ENCODE measurements around the gene RIBC2.

Gene RIBC2

DNA sequence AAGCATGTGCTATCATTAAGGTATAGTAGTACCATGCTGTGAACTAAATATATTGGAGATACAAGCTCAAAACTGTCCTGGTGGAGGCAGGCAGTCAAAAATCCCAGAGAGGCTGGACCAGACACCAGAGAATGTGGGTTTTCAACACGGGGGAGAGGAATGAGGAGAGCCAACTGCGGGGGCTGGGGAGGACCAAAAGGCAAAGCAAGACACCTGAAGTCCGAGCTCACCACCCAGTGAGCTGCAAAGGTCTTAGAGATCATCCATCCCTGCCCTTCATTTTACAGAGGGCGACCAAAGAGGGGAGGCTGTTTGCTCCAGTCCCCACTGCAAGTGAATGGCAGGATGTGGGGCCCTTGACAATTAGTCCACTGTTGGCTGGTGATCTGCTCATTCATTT, 10.0 kb downstream of the RIBC2 start:
- Histone ChIP-seq H3K4me3 (ENCODE audit: low read depth, low read length) (no peak overlapping the region), H3K79me2 (no peaks in the 10 kb centered on the region), H3K27me3 (ENCODE audit: control insufficient read depth, insufficient read depth, low read length) (no peaks in the 10 kb centered on the region), H3K4me1 (no peaks in the 10 kb centered on the region), H3K27ac (no peak overlapping the region), H3K9ac (no peak overlapping the region), H2AFZ (no peak overlapping the region), H3K9me3 (ENCODE audit: control insufficient read depth, low read length) (no peaks in the 10 kb centered on the region), H3K4me2 (ENCODE audit: low read length) (no peak overlapping the region), H3K36me3 (ENCODE audit: control insufficient read depth, insufficient read depth, low read length) (no peaks in the 10 kb centered on the region)
- TF ChIP-seq, protein P1, sequence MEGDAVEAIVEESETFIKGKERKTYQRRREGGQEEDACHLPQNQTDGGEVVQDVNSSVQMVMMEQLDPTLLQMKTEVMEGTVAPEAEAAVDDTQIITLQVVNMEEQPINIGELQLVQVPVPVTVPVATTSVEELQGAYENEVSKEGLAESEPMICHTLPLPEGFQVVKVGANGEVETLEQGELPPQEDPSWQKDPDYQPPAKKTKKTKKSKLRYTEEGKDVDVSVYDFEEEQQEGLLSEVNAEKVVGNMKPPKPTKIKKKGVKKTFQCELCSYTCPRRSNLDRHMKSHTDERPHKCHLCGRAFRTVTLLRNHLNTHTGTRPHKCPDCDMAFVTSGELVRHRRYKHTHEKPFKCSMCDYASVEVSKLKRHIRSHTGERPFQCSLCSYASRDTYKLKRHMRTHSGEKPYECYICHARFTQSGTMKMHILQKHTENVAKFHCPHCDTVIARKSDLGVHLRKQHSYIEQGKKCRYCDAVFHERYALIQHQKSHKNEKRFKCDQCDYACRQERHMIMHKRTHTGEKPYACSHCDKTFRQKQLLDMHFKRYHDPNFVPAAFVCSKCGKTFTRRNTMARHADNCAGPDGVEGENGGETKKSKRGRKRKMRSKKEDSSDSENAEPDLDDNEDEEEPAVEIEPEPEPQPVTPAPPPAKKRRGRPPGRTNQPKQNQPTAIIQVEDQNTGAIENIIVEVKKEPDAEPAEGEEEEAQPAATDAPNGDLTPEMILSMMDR (IDR thresholded peaks at IDR 0.05): no peak

DNA sequence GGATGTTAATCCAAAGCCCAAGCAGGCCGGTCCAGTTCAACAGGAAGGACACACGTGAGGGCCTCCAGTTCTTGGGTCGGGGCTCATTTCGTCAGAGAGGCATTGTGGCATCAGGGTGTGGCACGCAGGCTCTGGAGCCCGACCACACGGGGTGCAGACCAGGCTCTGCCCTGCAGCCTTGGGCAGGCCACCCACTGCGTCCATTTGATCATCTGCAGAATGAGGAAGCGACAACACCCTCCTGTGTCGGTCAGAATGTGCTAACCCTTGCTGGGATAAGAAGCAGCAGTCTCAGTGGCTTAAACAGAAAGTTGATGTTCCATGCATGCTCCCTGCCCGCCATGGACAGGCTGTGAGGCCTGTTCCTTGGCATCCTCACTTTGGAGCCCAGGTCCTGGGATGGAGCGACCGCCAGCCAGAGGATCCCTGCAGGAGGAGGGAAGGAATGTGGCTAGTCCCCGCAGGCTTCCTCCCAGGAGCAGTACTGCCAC, 10.8 kb downstream of the RIBC2 start:
- TF ChIP-seq, protein P1 (IDR thresholded peaks at IDR 0.05): no peak
- Histone ChIP-seq H3K4me2 (ENCODE audit: low read length) (no peak overlapping the region), H2AFZ (no peak overlapping the region), H3K27ac (no peak overlapping the region), H3K27me3 (ENCODE audit: control insufficient read depth, insufficient read depth, low read length) (no peaks in the 10 kb centered on the region), H3K9me3 (ENCODE audit: control insufficient read depth, low read length) (no peaks in the 10 kb centered on the region), H3K36me3 (ENCODE audit: control insufficient read depth, insufficient read depth, low read length) (no peaks in the 10 kb centered on the region), H3K79me2 (no peaks in the 10 kb centered on the region), H3K4me3 (ENCODE audit: low read depth, low read length) (no peak overlapping the region), H3K9ac (no peak overlapping the region), H3K4me1 (no peaks in the 10 kb centered on the region)

DNA sequence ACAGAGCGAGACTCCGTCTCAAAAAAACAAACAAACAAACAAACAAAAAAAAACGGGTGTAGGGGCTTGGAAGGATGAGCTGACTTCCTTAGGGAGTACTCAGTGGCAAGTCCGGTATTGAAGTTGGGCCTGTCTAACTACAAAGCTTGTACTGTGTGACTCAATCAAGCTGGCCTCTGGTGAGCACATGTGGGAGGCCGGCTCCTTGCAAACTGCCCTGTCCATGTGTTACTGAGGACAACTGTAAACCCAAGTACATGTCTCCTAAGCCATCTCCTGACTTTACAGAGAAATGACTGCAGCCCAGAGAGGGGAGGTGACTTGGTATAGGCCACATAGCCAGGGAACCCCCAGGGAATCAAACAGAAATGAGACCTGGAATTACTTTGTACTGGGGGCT, 11.6 kb downstream of the RIBC2 start:
- Histone ChIP-seq H2AFZ (no peak overlapping the region), H3K4me1 (no peaks in the 10 kb centered on the region), H3K4me3 (ENCODE audit: low read depth, low read length) (no peak overlapping the region), H3K79me2 (no peaks in the 10 kb centered on the region), H3K36me3 (ENCODE audit: control insufficient read depth, insufficient read depth, low read length) (no peaks in the 10 kb centered on the region), H3K9ac (no peak overlapping the region), H3K27me3 (ENCODE audit: control insufficient read depth, insufficient read depth, low read length) (no peaks in the 10 kb centered on the region), H3K27ac (no peak overlapping the region), H3K9me3 (ENCODE audit: control insufficient read depth, low read length) (no peaks in the 10 kb centered on the region), H3K4me2 (ENCODE audit: low read length) (no peak overlapping the region)
- TF ChIP-seq, protein P1 (IDR thresholded peaks at IDR 0.05): no peak

DNA sequence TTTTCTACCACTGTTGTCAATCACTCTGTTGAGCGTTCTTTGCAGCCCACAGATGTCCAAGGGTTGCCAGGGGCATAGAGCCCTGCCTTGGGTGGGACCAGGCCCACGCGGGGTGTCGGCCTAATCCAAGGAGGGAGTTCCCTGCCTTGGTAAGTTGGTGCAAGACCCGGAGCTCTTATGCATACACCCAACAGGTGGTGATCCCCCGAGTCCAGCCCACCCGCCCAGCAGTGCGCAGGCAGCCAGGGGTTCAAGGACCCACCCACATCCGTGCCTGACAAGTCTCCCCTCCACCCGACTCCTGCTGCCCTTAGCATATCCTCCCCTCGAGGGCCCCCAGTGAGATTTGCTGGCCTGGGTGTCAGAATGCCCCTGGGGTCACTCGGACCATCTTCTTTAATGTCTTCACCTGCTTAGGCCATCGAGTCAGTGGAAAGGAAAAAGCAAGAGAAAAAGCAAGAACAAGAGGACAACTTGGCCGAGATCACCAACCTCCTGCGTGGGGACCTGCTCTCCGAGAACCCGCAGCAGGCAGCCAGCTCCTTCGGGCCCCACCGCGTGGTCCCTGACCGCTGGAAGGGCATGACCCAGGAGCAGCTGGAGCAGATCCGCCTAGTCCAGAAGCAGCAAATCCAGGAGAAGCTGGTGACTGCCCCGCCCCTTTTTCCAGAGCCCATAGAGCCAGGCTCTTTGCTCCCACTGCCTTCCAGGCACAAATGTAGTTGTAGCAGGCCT, 12.2 kb downstream of the RIBC2 start:
- H3K27me3 ChIP-seq (ENCODE audit: control insufficient read depth, insufficient read depth, low read length): no peaks in the 10 kb centered on the region
- no peaks in the 10 kb centered on the region for H3K4me1 ChIP-seq
- H3K79me2 ChIP-seq: no peaks in the 10 kb centered on the region
- no peak overlapping the region for H3K27ac ChIP-seq
- H3K9me3 ChIP-seq (ENCODE audit: control insufficient read depth, low read length): no peaks in the 10 kb centered on the region
- TF ChIP-seq, protein P1 (IDR thresholded peaks at IDR 0.05): no peak
- H3K9ac ChIP-seq: no peak overlapping the region
- no peak overlapping the region for H2AFZ ChIP-seq
- no peak overlapping the region for H3K4me2 ChIP-seq (ENCODE audit: low read length)
- H3K36me3 ChIP-seq (ENCODE audit: control insufficient read depth, insufficient read depth, low read length): no peaks in the 10 kb centered on the region
- no peak overlapping the region for H3K4me3 ChIP-seq (ENCODE audit: low read depth, low read length)

DNA sequence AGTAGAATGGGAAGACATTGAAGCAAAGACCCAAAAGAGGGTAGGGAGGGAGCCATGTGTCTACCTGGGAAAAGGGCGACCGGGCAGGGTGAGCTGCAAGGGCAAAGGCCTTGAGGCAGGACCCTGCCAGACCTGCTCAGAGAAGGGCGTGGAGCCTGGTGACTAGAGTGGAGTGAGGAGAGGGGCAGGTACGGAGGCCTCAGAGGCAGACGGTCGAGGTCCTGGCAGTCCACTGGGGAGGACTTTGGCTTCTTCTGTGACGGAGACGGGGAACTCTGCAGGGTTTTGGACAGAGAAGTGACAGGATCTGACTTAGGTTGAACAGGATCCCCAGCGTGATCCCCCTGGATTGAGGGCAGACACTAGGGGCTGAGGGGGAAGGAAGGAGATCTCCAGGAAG, 12.9 kb downstream of the RIBC2 start:
- Histone ChIP-seq H3K27ac (no peak overlapping the region), H3K79me2 (no peaks in the 10 kb centered on the region), H3K9ac (no peak overlapping the region), H2AFZ (no peak overlapping the region), H3K9me3 (ENCODE audit: control insufficient read depth, low read length) (no peaks in the 10 kb centered on the region), H3K27me3 (ENCODE audit: control insufficient read depth, insufficient read depth, low read length) (no peaks in the 10 kb centered on the region), H3K4me2 (ENCODE audit: low read length) (no peak overlapping the region), H3K4me3 (ENCODE audit: low read depth, low read length) (no peak overlapping the region), H3K36me3 (ENCODE audit: control insufficient read depth, insufficient read depth, low read length) (no peaks in the 10 kb centered on the region), H3K4me1 (no peaks in the 10 kb centered on the region)
- TF ChIP-seq, protein P1 (IDR thresholded peaks at IDR 0.05): no peak

Measured in parathyroid adenoma (tissue), 2 donors.